Stimulated activated CD4-positive, alpha-beta T cell treated with anti-CD3 and anti-CD28 coated beads, Interleukin-12 subunit alpha, Interleukin-12 subunit beta, amount 100 ng/mL, for 24 hours (primary cell): ENCODE results near the gene LILRB1.
"Not testable (repeated sequence)": the region's sequence is repeated elsewhere in the genome, so short reads cannot be mapped to it uniquely, and the experiment has no call there.

Source experiments
- DNase-seq, 2 experiments: peaks; one replicate each; pipeline ENCODE4 v3.0.0-alpha.2; 2020; ENCODE audit warnings: low read depth in 2 of 2

Gene LILRB1

GRCh38 chr19:54630262-54630661 lies at the start of gene LILRB1:
TSS of gene LILRB1 (plus strand) at chr19:54630484. CDS start at chr19:54631074, 590 bp downstream.
- DNase-seq = not testable (repeated sequence)

- no peak for DNase-seq
Observed at GRCh38 chr19:54586397-54586796, 43.9 kb upstream of the LILRB1 start.

GRCh38 chr19:54587026-54587425 lies 43.3 kb upstream of the LILRB1 start:
- DNase-seq = no peak

- not testable (repeated sequence) for DNase-seq
Observed at GRCh38 chr19:54593445-54593844, 36.8 kb upstream of the LILRB1 start, which contains the start of gene LILRA1. TSS of gene LILRA1 (plus strand) at chr19:54593632. CDS start at chr19:54594245, 613 bp downstream.

- not testable (repeated sequence) for DNase-seq
Observed at GRCh38 chr19:54593931-54594626, 36.2 kb upstream of the LILRB1 start.

GRCh38 chr19:54594737-54595136 lies 35.5 kb upstream of the LILRB1 start:
- DNase-seq = no peak

GRCh38 chr19:54595680-54596436 lies 34.4 kb upstream of the LILRB1 start:
- DNase-seq = not testable (repeated sequence)

- no peak for DNase-seq
Observed at GRCh38 chr19:54600212-54600611, 30.1 kb upstream of the LILRB1 start.

GRCh38 chr19:54606230-54606629 lies 24.1 kb upstream of the LILRB1 start:
- no peak for DNase-seq

GRCh38 chr19:54606891-54607784 lies 23.1 kb upstream of the LILRB1 start:
- DNase-seq = no peak

GRCh38 chr19:54607785-54608150 lies 22.5 kb upstream of the LILRB1 start:
- no peak for DNase-seq

GRCh38 chr19:54608205-54608604 lies 22.1 kb upstream of the LILRB1 start:
- no peak for DNase-seq

- no peak for DNase-seq
Observed at GRCh38 chr19:54608792-54609191, 21.5 kb upstream of the LILRB1 start.

GRCh38 chr19:54609356-54609791 lies 20.9 kb upstream of the LILRB1 start:
- no peak for DNase-seq

- DNase-seq = no peak
Observed at GRCh38 chr19:54612428-54612827, 17.9 kb upstream of the LILRB1 start.

GRCh38 chr19:54614726-54615125 lies 15.6 kb upstream of the LILRB1 start:
- no peak for DNase-seq

GRCh38 chr19:54616057-54616456 lies 14.2 kb upstream of the LILRB1 start:
- no peak for DNase-seq

GRCh38 chr19:54616821-54617560 lies 13.3 kb upstream of the LILRB1 start:
- DNase-seq = no peak

GRCh38 chr19:54620464-54620863 lies 9.8 kb upstream of the LILRB1 start:
- no peak for DNase-seq

GRCh38 chr19:54622431-54622830 lies 7.9 kb upstream of the LILRB1 start:
- DNase-seq = no peak

- not testable (repeated sequence) for DNase-seq
Observed at GRCh38 chr19:54624234-54624633, 6.0 kb upstream of the LILRB1 start.
